Stomach (tissue), 4 donors: ENCODE data around the gene CFAP74.

ENCODE experiments used
- POLR2AphosphoS5 ChIP-seq, 3 donors: sonication (generic); formaldehyde crosslinking; IDR thresholded peaks; one replicate each; pipeline ENCODE4 v1.6.1; 2016; ENCODE audit warnings: antibody characterized with exemption in 3 of 3
- TF ChIP-seq, protein P1 (sequence below), 7 experiments: fragments of 450-650 bp in 4 of 7; fragments of 200-600 bp in 3 of 7; sonication (generic) in 3 of 7; IDR thresholded peaks; one replicate each; pipeline ENCODE4 v1.5.1; 2016 to 2019; ENCODE audit warnings: antibody characterized with exemption in 7 of 7, control low read depth in 2 of 7, mild to moderate bottlenecking in 1 of 7

DNA sequence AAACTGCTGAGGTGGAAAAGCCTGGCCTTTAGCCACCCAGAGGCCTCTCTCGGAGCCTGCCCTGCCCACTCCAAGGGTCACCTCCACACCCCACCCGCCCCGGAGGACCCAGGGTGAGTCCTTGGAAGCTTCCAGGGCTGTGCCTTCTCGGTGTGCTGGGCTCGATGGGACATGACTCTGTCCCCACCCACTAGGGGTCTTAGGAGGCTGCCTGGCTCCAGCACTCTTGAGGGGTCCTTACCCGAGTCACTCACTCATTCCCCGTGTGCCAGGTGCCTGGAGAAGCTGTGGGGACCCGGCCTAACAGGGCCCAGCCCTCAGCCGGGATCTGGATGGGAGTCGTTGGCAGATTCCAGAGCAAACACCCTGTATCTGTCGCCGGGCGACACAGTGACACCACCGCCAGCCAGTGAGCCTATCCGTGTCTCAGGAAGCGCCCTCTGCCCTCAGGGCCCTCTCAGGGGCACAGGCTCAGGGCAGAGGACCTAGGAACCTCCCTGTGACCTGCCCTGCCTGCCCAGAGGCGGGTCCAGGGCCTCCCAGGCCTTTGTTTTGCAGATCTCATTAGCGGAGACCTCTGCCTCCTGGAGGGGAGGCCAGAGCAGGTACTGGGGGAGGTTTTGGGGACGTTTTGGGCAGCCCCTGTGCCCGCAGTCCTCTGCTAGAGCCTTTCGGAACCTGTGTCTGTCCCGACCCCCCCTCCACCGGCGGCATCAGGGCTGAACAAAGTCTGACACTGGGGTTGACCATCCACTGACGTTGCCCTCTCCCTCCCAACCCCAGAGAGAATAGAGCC lies 43.6 kb upstream of the CFAP74 start:
- TF ChIP-seq, protein P1, sequence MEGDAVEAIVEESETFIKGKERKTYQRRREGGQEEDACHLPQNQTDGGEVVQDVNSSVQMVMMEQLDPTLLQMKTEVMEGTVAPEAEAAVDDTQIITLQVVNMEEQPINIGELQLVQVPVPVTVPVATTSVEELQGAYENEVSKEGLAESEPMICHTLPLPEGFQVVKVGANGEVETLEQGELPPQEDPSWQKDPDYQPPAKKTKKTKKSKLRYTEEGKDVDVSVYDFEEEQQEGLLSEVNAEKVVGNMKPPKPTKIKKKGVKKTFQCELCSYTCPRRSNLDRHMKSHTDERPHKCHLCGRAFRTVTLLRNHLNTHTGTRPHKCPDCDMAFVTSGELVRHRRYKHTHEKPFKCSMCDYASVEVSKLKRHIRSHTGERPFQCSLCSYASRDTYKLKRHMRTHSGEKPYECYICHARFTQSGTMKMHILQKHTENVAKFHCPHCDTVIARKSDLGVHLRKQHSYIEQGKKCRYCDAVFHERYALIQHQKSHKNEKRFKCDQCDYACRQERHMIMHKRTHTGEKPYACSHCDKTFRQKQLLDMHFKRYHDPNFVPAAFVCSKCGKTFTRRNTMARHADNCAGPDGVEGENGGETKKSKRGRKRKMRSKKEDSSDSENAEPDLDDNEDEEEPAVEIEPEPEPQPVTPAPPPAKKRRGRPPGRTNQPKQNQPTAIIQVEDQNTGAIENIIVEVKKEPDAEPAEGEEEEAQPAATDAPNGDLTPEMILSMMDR (IDR thresholded peaks at IDR 0.05), result no peak
- TF ChIP-seq POLR2AphosphoS5 (IDR thresholded peaks at IDR 0.05), result no peak
